Muscle of leg (tissue), 11 donors: ENCODE results near the gene HOTAIR. TPM values are rescaled to one million over a fixed set of nuclear protein-coding genes. Genes with fewer than 3 reads are reported as not detected.

Source experiments
- DNase-seq: peaks from one replicate; pipeline ENCODE4 v3.0.0; 2013
- H3K27ac ChIP-seq: one replicate; pipeline ENCODE4 v1.5.1; 2013; ENCODE audit warnings: mild to moderate bottlenecking, low read length, control low read depth
- H3K27me3 ChIP-seq: one replicate; pipeline ENCODE4 v1.6.1; 2013; ENCODE audit warnings: low read length; ENCODE audit not compliant: control insufficient read depth, insufficient read depth
- H3K36me3 ChIP-seq: one replicate; pipeline ENCODE4 v1.6.1; 2013; ENCODE audit warnings: low read length; ENCODE audit not compliant: control insufficient read depth, insufficient read depth
- H3K4me1 ChIP-seq: one replicate; pipeline ENCODE4 v1.6.1; 2013; ENCODE audit warnings: low read length; ENCODE audit not compliant: control insufficient read depth, insufficient read depth
- H3K4me3 ChIP-seq: one replicate; pipeline ENCODE4 v1.5.1; 2013; ENCODE audit warnings: low read length, control low read depth
- H3K9me3 ChIP-seq: replicated peaks from 2 replicates; pipeline ENCODE4 v1.6.1; 2013; ENCODE audit warnings: low read depth, low read length; ENCODE audit not compliant: control insufficient read depth
- WGBS: methylation state at CpG from one replicate; pipeline ENCODE4 v1.1.5; 2013; ENCODE audit warnings: missing lambda C conversion rate; ENCODE audit not compliant: insufficient coverage; 5-methylcytosine and 5-hydroxymethylcytosine counted together
- polyA plus RNA-seq, 8 donors: library from polyadenylated mRNA; unstranded; fragments of 120-200 nt; gene quantifications; one replicate each; pipeline versions ENCODE4 v1.2.1 to v1.2.3, GENCODE V29; 2013; ENCODE audit warnings: inconsistent platforms in 1 of 8, low replicate concordance in 1 of 8; ENCODE audit not compliant: insufficient read length in 8 of 8, insufficient read depth in 1 of 8
- total RNA-seq: library from RNA; stranded (reverse); fragments of 120-200 nt; gene quantifications from one replicate; pipeline ENCODE4 v1.2.4, GENCODE V29; 2013

Gene HOTAIR
- total and polyA plus RNA-seq, 9 donors = 1.8 to 13.2 (median 3.2) TPM

DNA sequence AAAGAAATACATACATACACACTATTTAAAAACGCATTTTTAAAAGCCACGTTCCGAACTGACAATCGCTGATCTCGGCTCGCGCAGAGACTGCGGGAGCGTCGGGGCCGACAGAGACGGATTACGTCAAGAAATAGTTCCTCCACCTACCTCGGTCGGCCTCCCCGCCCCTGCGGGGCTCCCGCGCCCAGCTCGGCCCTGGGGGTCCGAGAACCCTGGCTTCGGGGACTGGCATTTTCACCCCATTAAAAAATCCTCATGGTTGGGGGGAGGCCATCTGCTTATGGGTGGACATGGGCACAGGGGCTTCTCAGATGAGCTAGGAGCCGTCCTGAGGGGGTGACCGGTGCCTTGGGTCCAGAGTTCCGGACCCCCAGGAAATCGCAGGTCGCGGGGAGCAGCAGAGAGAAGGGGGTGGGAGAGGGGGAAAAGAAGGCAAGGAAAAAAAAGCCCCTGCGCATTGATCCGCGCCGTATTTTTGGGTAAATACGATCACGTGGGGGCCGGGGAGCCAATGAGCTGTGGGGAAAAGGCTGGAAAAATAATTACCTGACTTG is 24.9 kb upstream of the HOTAIR start:
- Histone ChIP-seq H3K9me3 (no peaks in the 10 kb centered on the region), H3K36me3 (peaks cover 9% of the 10 kb centered on the region), H3K4me1 (peaks cover 78% of the 10 kb centered on the region), H3K27me3 (peaks cover 82% of the 10 kb centered on the region), H3K27ac (peak overlapping the region; percentile 99), H3K4me3 (peak overlapping the region; percentile 81)
- peak; percentile 97 for DNase-seq
- WGBS = 0% methylated on average over 16 of the region's 35 CpGs

DNA sequence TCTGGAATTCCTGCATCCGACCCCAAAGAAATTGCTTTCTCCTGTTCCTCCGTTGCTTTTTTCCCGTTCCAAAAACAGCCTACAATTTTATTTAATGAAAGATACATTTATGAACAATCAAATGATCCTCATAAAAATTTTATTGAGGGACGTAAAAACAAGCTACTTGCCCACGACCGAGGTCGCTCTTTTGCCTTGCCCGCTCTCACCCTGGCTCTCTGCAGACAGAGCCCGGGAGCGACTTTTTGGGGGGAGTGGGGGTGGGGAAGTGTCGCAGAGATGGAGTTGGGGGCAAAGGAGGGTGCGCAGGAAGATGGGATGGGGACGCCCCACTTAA is 24.1 kb upstream of the HOTAIR start:
- no peaks in the 10 kb centered on the region for H3K9me3 ChIP-seq
- 0% methylated on average over 1 of the region's 13 CpGs for WGBS
- peak overlapping the region; percentile 81 for H3K4me3 ChIP-seq
- H3K4me1 ChIP-seq = peaks cover 75% of the 10 kb centered on the region
- peaks cover 84% of the 10 kb centered on the region for H3K27me3 ChIP-seq
- peak overlapping the region; percentile 99 for H3K27ac ChIP-seq
- peaks cover 9% of the 10 kb centered on the region for H3K36me3 ChIP-seq
- no peak for DNase-seq

DNA sequence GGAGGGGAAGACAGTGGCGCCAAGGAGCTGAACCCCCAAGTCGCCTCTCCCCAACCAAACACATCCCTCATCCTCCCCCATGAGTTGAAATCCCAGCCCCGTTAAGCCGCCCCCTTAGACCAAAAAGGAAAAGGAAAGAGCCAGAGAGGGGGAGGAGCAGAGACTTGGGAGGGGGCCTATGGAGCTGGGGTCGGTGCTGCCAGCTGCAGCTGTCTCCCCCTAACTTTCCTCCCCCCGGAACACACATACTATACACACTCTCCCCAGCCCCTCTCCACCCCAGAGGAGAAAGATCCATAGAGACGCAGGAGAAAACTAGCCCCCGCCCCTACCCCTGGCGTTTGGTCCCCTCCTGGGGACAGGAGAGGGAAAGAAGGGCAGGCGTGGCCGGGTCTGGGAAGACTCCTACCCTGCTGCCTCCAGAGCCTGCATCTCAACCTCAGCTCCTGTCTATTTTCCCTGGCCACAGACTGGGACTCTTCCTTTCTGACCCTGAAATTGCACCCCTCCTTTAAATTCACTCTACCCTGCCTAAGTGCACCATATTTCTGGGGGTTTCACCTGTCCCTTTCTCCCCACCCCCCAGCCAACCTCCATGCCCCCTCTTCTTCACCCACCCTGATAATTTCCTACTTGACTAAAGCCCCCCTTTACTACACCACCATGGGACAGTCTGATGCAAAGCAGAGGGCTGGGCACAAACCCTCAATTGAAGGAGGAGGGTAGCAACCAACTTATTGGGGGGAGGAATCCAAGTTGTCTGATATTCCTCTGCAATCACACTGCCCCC is 23.6 kb upstream of the HOTAIR start:
- Histone ChIP-seq H3K36me3 (peaks cover 9% of the 10 kb centered on the region), H3K4me3 (peak overlapping the region; percentile 81), H3K27me3 (peaks cover 87% of the 10 kb centered on the region), H3K4me1 (peaks cover 73% of the 10 kb centered on the region), H3K27ac (peak overlapping the region; percentile 99), H3K9me3 (no peaks in the 10 kb centered on the region)
- 18% methylated on average over 2 of the region's 11 CpGs for WGBS
- DNase-seq = peak; percentile 79

DNA sequence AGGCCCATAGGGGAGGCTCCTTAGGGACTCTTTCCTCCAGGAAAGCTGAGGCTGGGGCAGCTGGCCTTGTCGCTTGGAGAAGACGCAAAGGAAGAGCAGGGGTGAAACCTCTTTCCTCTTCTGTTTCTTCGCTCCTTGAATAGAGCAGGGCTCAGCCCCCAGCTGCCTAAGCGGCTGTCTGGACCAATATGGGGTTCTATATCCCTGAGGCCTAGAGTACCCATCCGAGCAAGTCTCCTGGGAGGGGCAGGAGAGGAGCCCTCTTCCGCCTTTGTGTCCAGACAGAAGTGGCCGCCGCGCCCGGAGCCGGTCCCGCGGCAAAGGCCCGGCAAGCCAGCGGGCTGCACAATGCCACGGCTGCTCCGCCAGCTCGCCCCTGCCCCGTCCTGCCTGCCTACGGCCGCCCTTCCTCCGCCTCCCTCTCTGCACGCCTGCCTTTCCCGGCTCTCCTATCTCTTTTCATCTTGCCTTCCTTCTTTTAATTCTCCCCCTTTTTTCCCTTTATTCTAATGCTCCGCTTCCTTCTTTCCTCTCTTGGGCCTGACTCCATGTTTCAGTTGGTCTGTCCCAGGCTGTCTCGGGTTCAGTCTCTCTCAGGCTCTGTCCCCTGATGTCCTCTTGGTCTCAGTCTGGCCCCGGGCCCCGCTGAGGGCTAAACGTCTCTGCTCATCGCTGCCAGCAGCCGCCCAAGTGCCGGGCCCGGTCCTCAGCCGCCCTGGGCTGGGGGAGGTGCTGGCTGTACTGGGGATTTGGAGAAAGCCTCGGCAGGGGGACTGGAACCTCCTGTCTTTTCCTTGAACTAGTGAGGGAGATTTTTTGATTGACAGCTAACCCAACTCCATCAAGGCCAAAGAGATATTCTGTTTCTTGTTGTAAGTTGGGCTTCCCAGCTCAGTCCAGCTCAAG is 22.7 kb upstream of the HOTAIR start:
- peaks cover 73% of the 10 kb centered on the region for H3K4me1 ChIP-seq
- peak overlapping the region; percentile 99 for H3K27ac ChIP-seq
- H3K36me3 ChIP-seq = peaks cover 1% of the 10 kb centered on the region
- peak overlapping the region; percentile 81 for H3K4me3 ChIP-seq
- H3K9me3 ChIP-seq = no peaks in the 10 kb centered on the region
- DNase-seq = no peak
- WGBS = 12% methylated on average over 31 of the region's 35 CpGs
- peaks cover 85% of the 10 kb centered on the region for H3K27me3 ChIP-seq

DNA sequence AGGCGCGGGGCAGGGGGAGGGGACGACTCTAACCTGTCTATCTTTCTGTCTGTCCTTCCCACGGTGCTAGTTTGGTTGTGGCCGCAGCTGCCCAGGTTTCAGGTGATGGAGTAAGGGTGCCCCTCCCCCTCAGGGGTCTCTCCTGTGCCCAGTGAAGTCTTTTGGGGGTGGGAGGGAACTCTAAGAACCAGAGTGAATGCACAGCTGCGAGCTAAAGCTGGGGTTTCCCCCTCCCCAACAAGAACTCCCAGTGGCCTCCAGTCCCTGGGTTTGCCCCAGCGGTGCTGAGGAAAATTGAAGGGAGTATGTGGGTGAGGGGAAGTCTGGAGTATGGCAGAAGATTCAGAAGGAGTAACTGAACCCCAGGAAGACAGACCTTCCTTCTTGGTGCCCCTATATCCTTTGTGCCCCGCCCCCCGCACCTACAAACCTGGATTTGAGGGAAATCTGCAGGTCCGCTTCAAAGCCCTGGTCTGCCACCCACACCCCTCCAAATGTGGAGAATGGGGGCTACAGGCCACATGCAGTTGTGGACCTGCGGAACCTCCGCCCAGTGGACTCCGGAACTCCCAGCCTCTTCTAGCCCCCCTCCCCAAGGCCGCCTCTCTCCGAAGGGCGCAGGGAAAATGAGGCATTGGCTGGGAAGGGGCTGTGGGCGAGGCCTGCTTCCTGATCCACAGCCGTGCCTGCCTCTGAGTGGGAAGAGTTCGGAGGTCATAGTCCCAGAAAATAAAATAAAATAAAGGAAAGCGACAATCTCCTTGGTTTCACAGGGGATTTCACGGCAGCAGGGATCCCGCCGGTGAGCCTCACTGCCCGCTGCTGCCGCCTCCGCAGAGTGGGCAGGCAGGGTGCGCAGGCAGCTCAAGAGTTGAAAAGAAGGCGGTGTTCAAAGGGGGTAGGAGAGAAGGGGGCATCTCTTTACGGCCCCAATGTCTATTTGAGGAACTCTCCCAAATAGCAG is 21.8 kb upstream of the HOTAIR start:
- DNase-seq = no peak
- H3K9me3 ChIP-seq = no peaks in the 10 kb centered on the region
- peaks cover 87% of the 10 kb centered on the region for H3K27me3 ChIP-seq
- peak overlapping the region; percentile 81 for H3K4me3 ChIP-seq
- peak overlapping the region; percentile 99 for H3K27ac ChIP-seq
- H3K36me3 ChIP-seq = no peaks in the 10 kb centered on the region
- peaks cover 73% of the 10 kb centered on the region for H3K4me1 ChIP-seq
- WGBS = 29% methylated on average over 8 of the region's 29 CpGs

DNA sequence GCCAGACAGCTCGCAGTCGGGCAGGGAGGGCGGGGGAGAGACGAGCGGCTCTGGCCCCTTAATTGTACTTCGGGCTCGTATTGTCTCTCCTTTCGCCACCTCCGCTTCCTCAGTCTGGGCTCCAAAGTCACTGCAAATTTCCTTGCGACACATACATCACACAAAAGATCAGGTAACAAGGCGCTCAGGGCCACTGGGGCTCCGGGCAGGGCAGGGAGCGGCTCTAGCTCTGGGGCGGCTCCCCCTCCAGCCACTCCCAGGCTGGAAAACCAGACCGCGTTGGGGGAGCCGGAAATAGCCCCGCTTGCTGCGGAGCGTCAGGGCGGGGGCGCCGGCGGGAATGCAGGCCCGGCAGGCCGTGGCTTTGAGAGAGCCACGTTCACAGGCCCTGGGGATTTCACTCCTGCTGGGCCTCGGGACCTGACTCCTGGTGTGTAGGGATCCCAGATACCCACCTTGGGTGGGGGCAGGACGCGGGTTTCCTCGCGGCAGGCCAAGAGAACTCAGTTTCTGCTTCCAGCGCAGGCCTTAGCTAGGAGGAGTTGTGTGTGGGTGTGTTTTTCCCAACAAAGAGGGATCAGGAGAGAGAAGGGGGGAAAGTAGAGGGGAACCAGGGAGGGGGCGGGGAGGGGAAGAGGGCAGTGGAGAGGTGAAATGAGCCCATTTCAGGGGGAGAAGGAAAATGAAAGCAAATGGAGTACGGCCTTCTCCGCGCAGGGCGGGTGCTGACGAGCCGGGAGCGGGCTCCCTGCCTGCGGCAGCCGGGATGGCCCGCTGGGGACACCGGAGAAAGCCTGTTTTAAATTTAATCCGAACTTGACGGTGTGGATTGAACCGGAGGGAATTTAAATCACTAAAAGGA is 20.9 kb upstream of the HOTAIR start:
- Histone ChIP-seq H3K27ac (peak overlapping the region; percentile 99), H3K27me3 (peaks cover 88% of the 10 kb centered on the region), H3K9me3 (no peaks in the 10 kb centered on the region), H3K4me3 (peak overlapping the region; percentile 81), H3K36me3 (no peaks in the 10 kb centered on the region), H3K4me1 (peaks cover 74% of the 10 kb centered on the region)
- DNase-seq = peak; percentile 91
- under 1% methylated on average over 42 of the region's 48 CpGs for WGBS

DNA sequence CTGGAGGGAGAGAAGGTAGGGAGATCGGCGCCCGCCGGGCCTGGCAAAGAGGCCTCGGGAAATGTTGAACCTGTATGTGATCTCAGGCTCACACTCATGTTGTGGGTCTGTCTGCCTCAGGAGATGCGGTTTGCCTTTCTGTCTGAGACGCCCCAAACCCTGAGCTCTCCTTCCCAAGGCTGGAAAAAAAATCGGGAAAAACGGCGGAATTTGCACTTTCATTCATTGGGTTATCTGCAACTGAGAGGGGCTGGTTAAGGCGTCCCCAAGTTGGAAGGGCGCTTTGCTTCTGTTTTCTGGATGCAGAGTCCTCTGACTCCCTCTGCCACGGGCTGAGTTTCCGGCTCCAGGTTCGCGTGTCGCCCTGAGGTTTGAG is 20.2 kb upstream of the HOTAIR start:
- no peak for DNase-seq
- H3K36me3 ChIP-seq = no peaks in the 10 kb centered on the region
- peak overlapping the region; percentile 81 for H3K4me3 ChIP-seq
- H3K27me3 ChIP-seq = peaks cover 83% of the 10 kb centered on the region
- H3K27ac ChIP-seq = peak overlapping the region; percentile 99
- 1% methylated on average over 12 of the region's 17 CpGs for WGBS
- peaks cover 79% of the 10 kb centered on the region for H3K4me1 ChIP-seq
- H3K9me3 ChIP-seq = no peaks in the 10 kb centered on the region

DNA sequence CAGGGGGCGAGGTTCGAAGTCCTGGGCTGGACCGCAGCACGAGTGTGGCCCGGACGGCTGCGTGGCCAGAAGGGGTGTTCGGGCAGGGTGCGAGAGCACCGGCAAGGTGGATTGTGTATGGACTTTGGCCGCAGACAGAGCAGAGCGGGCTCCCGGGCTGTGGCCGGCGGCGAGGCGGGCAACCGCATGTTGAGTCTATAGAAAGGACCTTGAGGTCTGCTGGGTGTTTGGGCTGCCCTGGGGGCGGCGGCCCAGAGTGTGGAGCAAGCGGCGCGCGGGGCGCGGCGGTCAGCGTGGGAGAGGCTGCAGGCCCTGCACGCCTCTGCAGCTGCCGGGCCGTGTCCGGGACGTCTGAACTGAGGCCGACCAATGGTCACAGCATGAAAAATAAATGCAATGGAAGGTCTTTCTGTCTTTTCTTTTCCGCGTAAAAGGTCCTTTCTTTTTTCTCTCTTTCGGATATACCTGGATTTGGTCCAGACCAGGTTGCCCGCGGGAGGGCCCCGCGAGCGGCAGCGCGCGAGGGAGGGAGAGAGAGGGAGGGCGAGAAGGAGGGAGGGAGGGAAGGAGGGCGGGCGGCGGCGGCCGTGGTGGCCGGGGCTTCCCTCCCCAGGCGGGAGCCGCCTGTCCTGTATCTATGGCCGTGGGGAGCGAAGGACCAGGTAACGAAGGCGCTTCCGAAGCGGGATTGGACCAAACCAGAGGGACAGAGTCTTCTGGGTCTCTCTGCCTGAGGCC is 19.7 kb upstream of the HOTAIR start:
- Histone ChIP-seq H3K4me1 (peaks cover 85% of the 10 kb centered on the region), H3K36me3 (no peaks in the 10 kb centered on the region), H3K27ac (peak overlapping the region; percentile 99), H3K27me3 (peaks cover 81% of the 10 kb centered on the region), H3K9me3 (no peaks in the 10 kb centered on the region), H3K4me3 (peak overlapping the region; percentile 81)
- DNase-seq = peak; percentile 57
- WGBS = 4% methylated on average over 41 of the region's 60 CpGs
